Keratinocyte (primary cell): ENCODE measurements around the gene WFDC1. TPM values are rescaled to one million over a fixed set of nuclear protein-coding genes. Genes with fewer than 3 reads are reported as not detected.

ENCODE experiments used
- DNase-seq: peaks from one replicate; pipeline ENCODE4 v3.0.0-alpha.2; 2011; ENCODE audit warnings: low read depth, missing footprints, low spot score
- FAIRE-seq: peaks from 2 replicates; lab custom pipeline; 2011; peaks lifted over from hg19 to GRCh38; lab: Jason Lieb, UNC
- H2AFZ ChIP-seq: 2 replicates; pipeline ENCODE4 v1.6.0; 2012; ENCODE audit warnings: low read length, control low read depth, inconsistent platforms; ENCODE audit not compliant: control insufficient read depth
- H3K27ac ChIP-seq: 2 replicates; pipeline ENCODE4 v1.5.1; 2011; ENCODE audit warnings: low read length; ENCODE audit not compliant: control insufficient read depth, insufficient read depth
- H3K27me3 ChIP-seq: 3 replicates; pipeline ENCODE4 v1.6.0; 2011; ENCODE audit warnings: low read length; ENCODE audit not compliant: control insufficient read depth, insufficient read depth; ENCODE audit errors: extremely low read depth
- H3K36me3 ChIP-seq, 2 experiments: 2 replicates in 1 of 2; 3 replicates in 1 of 2; pipeline ENCODE4 v1.5.1; 2011; ENCODE audit warnings: low read length in 2 of 2, mild to moderate bottlenecking in 1 of 2; ENCODE audit not compliant: control insufficient read depth in 2 of 2, insufficient read depth in 2 of 2; ENCODE audit errors: extremely low read depth in 1 of 2
- H3K4me1 ChIP-seq: 3 replicates; pipeline ENCODE4 v1.5.1; 2011; ENCODE audit warnings: low read length; ENCODE audit not compliant: control insufficient read depth, insufficient read depth; ENCODE audit errors: extremely low read depth
- H3K4me2 ChIP-seq: 3 replicates; pipeline ENCODE4 v1.6.0; 2011; ENCODE audit warnings: low read depth, low read length; ENCODE audit not compliant: control insufficient read depth, insufficient read depth; ENCODE audit errors: extremely low read depth
- H3K4me3 ChIP-seq, 3 experiments: fragments of 200-600 bp in 1 of 3; sonication (generic) in 1 of 3; 2 replicates in 2 of 3; 3 replicates in 1 of 3; pipeline ENCODE4 v1.5.1; 2011 to 2016; ENCODE audit warnings: low read length in 3 of 3, mild to moderate bottlenecking in 3 of 3, control low read depth in 2 of 3, inconsistent platforms in 1 of 3, low read depth in 1 of 3, mixed read lengths in 1 of 3, mixed run types in 1 of 3, moderate library complexity in 1 of 3; ENCODE audit not compliant: control insufficient read depth in 2 of 3, insufficient read depth in 2 of 3; ENCODE audit errors: extremely low read depth in 1 of 3
- H3K79me2 ChIP-seq: 2 replicates; pipeline ENCODE4 v1.6.0; 2012; ENCODE audit warnings: low read length; ENCODE audit not compliant: control insufficient read depth, insufficient read depth
- H3K9ac ChIP-seq: 3 replicates; pipeline ENCODE4 v1.6.0; 2011; ENCODE audit warnings: low read length; ENCODE audit not compliant: control insufficient read depth, insufficient read depth; ENCODE audit errors: extremely low read depth
- H3K9me1 ChIP-seq: 3 replicates; pipeline ENCODE4 v1.6.0; 2011; ENCODE audit warnings: low read length; ENCODE audit not compliant: control insufficient read depth, insufficient read depth; ENCODE audit errors: extremely low read depth
- H3K9me3 ChIP-seq: 2 replicates; pipeline ENCODE4 v1.5.1; 2012; ENCODE audit warnings: low read depth, low read length; ENCODE audit not compliant: control insufficient read depth
- H4K20me1 ChIP-seq: 3 replicates; pipeline ENCODE4 v1.6.0; 2011; ENCODE audit warnings: low read length; ENCODE audit not compliant: control insufficient read depth, insufficient read depth; ENCODE audit errors: extremely low read depth
- CTCF ChIP-seq, 3 experiments: IDR thresholded peaks in 1 of 3; conservative IDR thresholded peaks in 1 of 3; optimal IDR thresholded peaks in 1 of 3; 2 replicates in 2 of 3; 3 replicates in 1 of 3; pipeline versions ENCODE3 to v1.5.1; 2011; ENCODE audit warnings: low read length in 3 of 3, mild to moderate bottlenecking in 3 of 3, moderate library complexity in 2 of 3, control low read depth in 1 of 3, inconsistent platforms in 1 of 3; ENCODE audit not compliant: insufficient read depth in 2 of 3; ENCODE audit errors: extremely low read depth in 1 of 3
- EZH2 ChIP-seq: IDR thresholded peaks from one replicate; pipeline ENCODE4 v1.6.1; 2012; ENCODE audit warnings: inconsistent platforms, mild to moderate bottlenecking, low read length, moderate library complexity
- dilution Hi-C: fragments of 300-500 bp; cut with MboI; formaldehyde crosslinking; loops from one replicate; pipeline ENCODE4 v1.7.0; 2020; ENCODE audit warnings: low sequenced_read_pairs; ENCODE audit not compliant: extremely low pct_ligation_motif_present
- polyA plus RNA-seq, 5 experiments: library from polyadenylated mRNA; depleted of rRNA in 3 of 5; stranded (reverse) in 3 of 5; stranded (forward) in 1 of 5; unstranded in 1 of 5; fragments of >200 nt; gene quantifications; 1 replicate in 1 of 5; 2 replicates in 3 of 5; 3 replicates in 1 of 5; pipeline versions ENCODE4 v1.2.1 to v1.2.3, GENCODE V29; 2011 to 2012; ENCODE audit warnings: missing spikeins in 2 of 5, low read depth in 1 of 5, low replicate concordance in 1 of 5

Gene WFDC1
- polyA plus RNA-seq, 1 donor (not counting 4 experiments of a cell fraction or from before 2014, with no cell fraction given), result not detected

- Histone ChIP-seq H4K20me1 (no peaks in the 10 kb centered on the region), H3K27ac (no peak overlapping the region), H3K4me1 (no peaks in the 10 kb centered on the region), H3K9me3 (no peaks in the 10 kb centered on the region), H3K27me3 (peaks cover 5% of the 10 kb centered on the region), H3K36me3 (no peaks in the 10 kb centered on the region), H3K79me2 (no peaks in the 10 kb centered on the region), H3K4me2 (no peak overlapping the region), H3K9ac (no peak overlapping the region), H3K4me3 (no peak overlapping the region), H2AFZ (no peak overlapping the region), H3K9me1 (no peaks in the 10 kb centered on the region)
- dilution Hi-C loops, result loop anchor here (25.0 kb wide), 1 partner anchor 171 kb away; no protein-coding TSS in a partner anchor
- FAIRE-seq (no peak), DNase-seq (no peak)
- no peak for TF ChIP-seq CTCF (optimal IDR thresholded peaks at IDR 0.05 in 1 of 3, IDR thresholded peaks at IDR 0.05 in 1 of 3, conservative IDR thresholded peaks at IDR 0.05 in 1 of 3; ENCODE audit: extremely low read depth in 1 of 3, insufficient read depth in 2 of 3, low read length in 3 of 3)
- no peak for TF ChIP-seq EZH2
Measured at GRCh38 chr16:84266451-84266850, 28.2 kb upstream of the WFDC1 start.

- Histone ChIP-seq H3K4me2 (no peak overlapping the region), H3K4me1 (no peaks in the 10 kb centered on the region), H3K79me2 (no peaks in the 10 kb centered on the region), H2AFZ (no peak overlapping the region), H3K9ac (no peak overlapping the region), H3K36me3 (no peaks in the 10 kb centered on the region), H3K9me3 (no peaks in the 10 kb centered on the region), H4K20me1 (no peaks in the 10 kb centered on the region), H3K9me1 (no peaks in the 10 kb centered on the region), H3K27me3 (peaks cover 5% of the 10 kb centered on the region), H3K4me3 (no peak overlapping the region), H3K27ac (no peak overlapping the region)
- dilution Hi-C loops, result loop anchor here (25.0 kb wide), 1 partner anchor 170 kb away; no protein-coding TSS in a partner anchor
- DNase-seq, result no peak
- FAIRE-seq, result no peak
- TF ChIP-seq CTCF (optimal IDR thresholded peaks at IDR 0.05 in 1 of 3, IDR thresholded peaks at IDR 0.05 in 1 of 3, conservative IDR thresholded peaks at IDR 0.05 in 1 of 3; ENCODE audit: extremely low read depth in 1 of 3, insufficient read depth in 2 of 3, low read length in 3 of 3) (no peak), EZH2 (no peak)
Measured at GRCh38 chr16:84267380-84267779, 27.3 kb upstream of the WFDC1 start.
